Prostate gland (tissue), 2 donors: ENCODE data around the gene TERC. TPM values are rescaled to one million over a fixed set of nuclear protein-coding genes. Genes with fewer than 3 reads are reported as not detected.
A peak's percentile ranks its signal among the peaks of the same experiment; 100 is the strongest.

Source experiments
- DNase-seq: peaks from one replicate; pipeline ENCODE4 v3.0.0-alpha.2; 2019; ENCODE audit warnings: low spot score
- H3K27ac ChIP-seq, 2 donors: fragments of 200-600 bp; sonication (generic); 2 replicates each; pipeline ENCODE4 v1.5.1; 2017 to 2019
- H3K27me3 ChIP-seq: fragments of 200-600 bp; sonication (generic); replicated peaks from 2 replicates; pipeline ENCODE4 v1.5.1; 2019; ENCODE audit not compliant: insufficient read depth
- H3K36me3 ChIP-seq, 2 donors: fragments of 200-600 bp; sonication (generic); 1 replicate in 1 of 2; 2 replicates in 1 of 2; pipeline versions ENCODE4 v1.5.1 to v1.8.1; 2017 to 2019
- H3K4me1 ChIP-seq: fragments of 200-600 bp; sonication (generic); replicated peaks from 2 replicates; pipeline ENCODE4 v1.5.1; 2019
- H3K4me3 ChIP-seq, 2 donors: fragments of 200-600 bp; sonication (generic); 2 replicates each; pipeline ENCODE4 v1.5.1; 2017 to 2019
- H3K9me3 ChIP-seq: fragments of 200-600 bp; sonication (generic); 2 replicates; pipeline ENCODE4 v1.5.1; 2017
- CTCF ChIP-seq, 4 experiments: fragments of 200-600 bp in 2 of 4; fragments of 450-650 bp in 2 of 4; sonication (generic) in 2 of 4; IDR thresholded peaks; 1 replicate in 3 of 4; 2 replicates in 1 of 4; pipeline ENCODE4 v1.5.1; 2016 to 2019; ENCODE audit warnings: antibody characterized with exemption in 4 of 4, mild to moderate bottlenecking in 2 of 4, moderate library complexity in 2 of 4
- POLR2A ChIP-seq: fragments of 450-650 bp; IDR thresholded peaks from one replicate; pipeline ENCODE4 v1.6.1; 2016; ENCODE audit warnings: antibody characterized with exemption, mild to moderate bottlenecking
- POLR2AphosphoS5 ChIP-seq: sonication (generic); formaldehyde crosslinking; IDR thresholded peaks from one replicate; pipeline ENCODE4 v1.6.1; 2017; ENCODE audit warnings: antibody characterized with exemption
- WGBS: methylation state at CpG from one replicate; pipeline ENCODE4 v1.1.5; 2018; 5-methylcytosine and 5-hydroxymethylcytosine counted together
- intact Hi-C: fragments of 100-400 bp; cut with DNase I; formaldehyde crosslinking; loops from one replicate; pipeline ENCODE4 v1.14.2; 2022
- total RNA-seq, 2 donors: library from RNA; depleted of rRNA; stranded (reverse); fragments of >200 nt; gene quantifications; one replicate each; pipeline ENCODE4 v1.1.0, GENCODE V29; 2016

TERC gene
- total RNA-seq, 2 donors from 2014 or later = 128 to 1,013 TPM

GRCh38 chr3:169811631-169812331 is 46.9 kb upstream of the TERC start:
- H3K27me3 ChIP-seq = no peaks in the 10 kb centered on the region
- H3K27ac ChIP-seq = peak overlapping the region; percentile 64 to 65
- no peaks in the 10 kb centered on the region for H3K9me3 ChIP-seq
- intact Hi-C loops = no loop called here
- no peaks in the 10 kb centered on the region for H3K36me3 ChIP-seq
- H3K4me3 ChIP-seq = peak overlapping the region; percentile 47 to 48
- 2% methylated on average over 29 of the region's 29 CpGs for WGBS
- DNase-seq = no peak
- no peaks in the 10 kb centered on the region for H3K4me1 ChIP-seq
- no peak for TF ChIP-seq CTCF (IDR thresholded peaks at IDR 0.05)
- peak; percentile 5 for TF ChIP-seq POLR2A

DNA sequence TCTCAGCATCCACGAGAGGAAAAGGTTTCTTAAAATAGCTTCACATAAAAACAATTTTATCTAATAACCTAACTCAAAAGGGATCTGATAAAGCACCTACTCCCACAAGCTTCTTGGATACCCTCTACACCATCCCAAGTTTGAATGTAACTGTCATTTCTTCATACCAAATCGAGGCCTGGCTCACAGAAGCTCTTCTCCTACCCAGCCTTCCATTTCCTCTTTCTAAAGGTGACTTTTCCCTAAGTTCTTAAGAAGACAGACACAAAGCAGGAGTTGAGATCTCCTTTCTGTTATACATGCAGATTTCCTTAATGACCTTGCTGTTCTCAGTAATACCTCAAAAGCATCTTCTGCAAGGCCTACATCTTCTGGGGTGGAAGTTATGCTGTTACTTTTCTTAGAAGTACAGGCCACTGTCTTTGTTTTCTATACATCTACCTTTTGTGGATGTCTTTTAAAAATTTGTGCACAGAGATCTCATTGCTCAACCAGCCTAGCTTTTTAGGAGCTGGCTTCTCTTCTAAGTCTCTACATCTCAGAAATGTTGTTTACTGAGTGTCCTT is 44.5 kb upstream of the TERC start:
- no peak for DNase-seq
- H3K36me3 ChIP-seq = no peaks in the 10 kb centered on the region
- H3K9me3 ChIP-seq = no peaks in the 10 kb centered on the region
- no peaks in the 10 kb centered on the region for H3K27me3 ChIP-seq
- no peaks in the 10 kb centered on the region for H3K4me1 ChIP-seq
- no peak overlapping the region for H3K4me3 ChIP-seq
- no peak overlapping the region for H3K27ac ChIP-seq
- 47% methylated on average over 2 of the region's 2 CpGs for WGBS
- TF ChIP-seq CTCF (IDR thresholded peaks at IDR 0.05) = no peak
- TF ChIP-seq POLR2AphosphoS5 = no peak
- TF ChIP-seq POLR2A = no peak
- intact Hi-C loops = no loop called here

DNA sequence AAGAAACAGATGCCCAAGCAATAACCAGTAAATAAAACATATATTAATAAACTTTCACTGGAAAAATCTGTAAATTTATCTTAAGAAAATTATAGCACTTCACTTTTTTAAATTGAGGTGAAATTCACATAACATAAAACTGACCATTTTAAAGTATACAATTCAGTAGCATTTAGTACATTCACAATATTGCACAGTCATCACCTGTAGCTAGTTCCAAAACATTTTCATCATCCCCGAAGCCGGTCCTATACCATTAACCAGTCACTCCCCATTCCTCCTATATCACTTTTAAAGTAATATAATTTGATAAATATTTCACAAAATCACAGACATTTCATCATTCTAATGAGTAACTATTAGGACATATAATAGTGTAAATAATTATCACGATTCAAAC is 39.8 kb upstream of the TERC start:
- 94% methylated on average over 3 of the region's 3 CpGs for WGBS
- H3K36me3 ChIP-seq = no peaks in the 10 kb centered on the region
- no peaks in the 10 kb centered on the region for H3K27me3 ChIP-seq
- no peak overlapping the region for H3K27ac ChIP-seq
- TF ChIP-seq POLR2AphosphoS5 (no peak), POLR2A (no peak), CTCF (IDR thresholded peaks at IDR 0.05) (no peak)
- intact Hi-C loops = no loop called here
- no peak for DNase-seq
- no peaks in the 10 kb centered on the region for H3K9me3 ChIP-seq
- H3K4me1 ChIP-seq = no peaks in the 10 kb centered on the region
- H3K4me3 ChIP-seq = no peak overlapping the region

DNA sequence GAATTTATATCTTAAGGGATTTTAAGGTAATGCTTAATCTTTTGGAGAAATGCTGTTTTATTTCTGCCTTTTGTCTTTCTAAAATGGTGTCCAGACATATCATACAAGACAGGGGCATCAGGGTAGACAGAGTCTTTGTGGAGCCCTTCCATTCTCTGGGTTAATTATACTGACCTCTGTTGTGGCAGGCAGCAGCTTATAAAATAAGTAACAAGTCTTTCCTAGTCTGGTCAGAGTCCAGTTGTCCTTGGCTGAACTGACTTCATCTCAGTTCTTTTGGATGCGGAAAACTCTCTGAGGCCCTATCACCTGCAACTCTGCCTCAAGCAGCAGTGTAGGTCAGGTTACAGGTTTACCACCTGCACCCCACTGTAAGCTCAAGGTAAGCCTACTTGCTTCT is 27.5 kb upstream of the TERC start:
- no peak for DNase-seq
- Histone ChIP-seq H3K27ac (no peak overlapping the region), H3K27me3 (no peaks in the 10 kb centered on the region), H3K4me1 (no peaks in the 10 kb centered on the region), H3K4me3 (no peak overlapping the region), H3K9me3 (no peaks in the 10 kb centered on the region), H3K36me3 (no peaks in the 10 kb centered on the region)
- TF ChIP-seq POLR2A (no peak), CTCF (IDR thresholded peaks at IDR 0.05) (no peak), POLR2AphosphoS5 (no peak)
- WGBS = 100% methylated on average over 1 of the region's 1 CpG
- intact Hi-C loops = no loop called here
